Endometrium (tissue), 2 donors: Measurements from ENCODE around the gene CD101.

ENCODE experiments used
- FAIRE-seq: peaks from 2 replicates; lab custom pipeline; 2012; peaks lifted over from hg19 to GRCh38; lab: Jason Lieb, UNC
- donor health status: control.
- donor health status: control.

The CD101 gene

DNA sequence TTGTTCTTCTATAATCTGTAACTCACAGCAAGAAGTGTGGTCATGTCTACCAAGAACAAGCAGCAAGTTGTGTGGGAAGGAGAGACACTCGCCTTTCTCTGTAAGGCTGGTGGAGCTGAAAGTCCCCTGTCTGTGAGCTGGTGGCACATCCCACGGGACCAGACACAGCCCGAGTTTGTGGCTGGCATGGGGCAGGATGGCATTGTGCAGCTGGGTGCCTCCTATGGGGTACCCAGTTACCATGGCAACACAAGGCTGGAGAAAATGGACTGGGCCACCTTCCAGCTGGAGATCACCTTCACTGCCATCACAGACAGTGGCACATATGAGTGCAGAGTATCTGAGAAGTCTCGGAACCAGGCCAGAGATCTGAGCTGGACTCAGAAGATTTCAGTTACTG lies 15.5 kb downstream of the CD101 start:
- no peak for FAIRE-seq

DNA sequence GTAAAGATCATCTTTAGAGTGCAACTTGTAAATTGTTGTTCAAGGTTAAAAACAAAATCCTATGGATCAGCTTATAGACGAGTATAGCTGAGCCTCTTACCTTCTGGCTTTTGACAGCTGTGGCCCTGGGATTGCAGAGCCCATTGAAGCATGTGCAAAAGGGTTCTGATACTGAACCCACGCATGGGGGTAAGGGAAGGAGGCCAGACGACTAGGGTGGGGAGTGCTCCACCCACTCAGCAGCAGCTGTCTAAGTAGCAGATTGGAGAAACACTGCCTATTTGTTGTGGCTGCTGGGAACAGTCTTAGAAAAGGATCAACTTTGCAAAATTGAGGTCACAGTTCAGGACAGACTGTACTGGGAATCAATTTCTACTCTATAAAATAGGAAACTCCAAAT lies 16.1 kb downstream of the CD101 start:
- FAIRE-seq: no peak

DNA sequence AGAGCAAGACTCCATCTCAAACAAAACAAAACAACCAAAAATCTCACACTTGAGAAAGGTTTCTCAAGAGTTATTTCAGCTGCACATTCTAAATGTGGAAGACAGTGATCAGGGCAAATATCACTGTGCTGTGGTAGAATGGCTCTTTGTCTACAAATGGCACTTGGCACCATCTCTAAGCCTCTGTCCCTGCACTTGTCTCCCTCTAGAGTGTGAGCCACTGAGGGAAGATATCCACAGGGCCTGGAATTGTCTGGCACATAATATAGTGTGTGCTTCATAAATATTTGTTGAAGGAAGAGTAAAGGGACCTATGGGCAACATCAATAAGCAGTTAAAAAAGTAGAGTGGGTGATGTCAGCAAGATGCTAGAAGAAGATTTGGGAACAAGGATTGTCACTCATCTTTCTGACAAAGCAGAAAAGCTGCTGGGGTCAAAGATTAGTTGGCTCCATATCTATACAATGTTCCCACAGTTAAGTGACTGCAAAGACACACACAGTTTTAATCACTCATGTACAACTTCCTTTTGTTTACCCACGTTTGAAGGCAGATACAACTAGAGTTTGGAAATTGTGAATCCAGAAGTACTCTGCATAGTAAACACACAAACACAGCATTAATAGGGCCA lies 19.1 kb downstream of the CD101 start:
- no peak for FAIRE-seq

DNA sequence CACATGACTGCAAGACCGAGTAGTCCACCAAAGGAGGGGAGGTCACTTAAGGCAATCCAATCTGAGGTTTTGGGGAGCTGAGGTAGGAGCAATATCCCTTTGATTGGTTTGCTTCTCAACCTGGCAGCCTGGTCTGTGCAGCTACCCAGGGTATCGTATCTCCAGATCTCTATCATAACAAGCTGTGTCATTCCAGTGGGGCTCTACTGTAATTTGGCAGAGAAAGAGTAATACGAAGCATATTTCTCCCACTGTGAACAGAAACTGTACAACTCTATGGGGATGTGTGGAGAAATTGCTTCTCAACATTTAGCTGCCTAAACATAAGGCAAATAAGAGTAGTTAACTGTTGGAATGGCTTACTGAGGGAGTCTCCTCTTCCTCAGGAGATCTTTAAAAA lies 20.6 kb downstream of the CD101 start:
- no peak for FAIRE-seq

DNA sequence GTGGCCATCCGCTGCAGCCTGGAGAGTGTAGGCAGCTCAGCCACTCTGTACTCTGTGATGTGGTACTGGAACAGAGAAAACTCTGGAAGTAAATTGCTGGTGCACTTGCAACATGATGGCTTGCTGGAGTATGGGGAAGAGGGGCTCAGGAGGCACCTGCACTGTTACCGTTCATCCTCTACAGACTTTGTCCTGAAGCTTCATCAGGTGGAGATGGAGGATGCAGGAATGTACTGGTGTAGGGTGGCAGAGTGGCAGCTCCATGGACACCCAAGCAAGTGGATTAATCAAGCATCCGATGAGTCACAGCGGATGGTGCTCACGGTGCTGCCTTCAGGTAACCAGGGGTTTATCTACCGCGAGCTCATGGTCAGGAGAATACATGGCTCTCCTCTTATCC lies 24.0 kb downstream of the CD101 start:
- no peak for FAIRE-seq

DNA sequence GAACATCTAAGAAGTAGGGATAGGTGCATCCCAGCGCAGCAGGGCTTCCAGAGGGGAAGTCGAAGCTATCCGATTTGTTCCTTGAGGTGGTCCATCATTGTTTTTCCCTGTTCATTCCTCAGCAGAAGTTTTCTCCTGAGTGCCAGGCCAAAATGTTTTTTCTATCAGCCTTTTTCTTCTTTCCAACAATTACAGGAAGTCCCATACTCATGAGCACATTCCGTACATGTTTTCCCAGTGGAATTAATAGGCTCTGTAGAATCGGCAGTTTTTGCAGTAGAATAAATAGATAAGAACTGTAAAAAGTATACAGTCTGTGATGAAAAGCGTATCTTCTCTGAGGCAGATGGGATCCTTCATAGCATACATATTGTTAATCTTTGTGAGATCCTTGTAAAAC lies 24.8 kb downstream of the CD101 start:
- FAIRE-seq: no peak

DNA sequence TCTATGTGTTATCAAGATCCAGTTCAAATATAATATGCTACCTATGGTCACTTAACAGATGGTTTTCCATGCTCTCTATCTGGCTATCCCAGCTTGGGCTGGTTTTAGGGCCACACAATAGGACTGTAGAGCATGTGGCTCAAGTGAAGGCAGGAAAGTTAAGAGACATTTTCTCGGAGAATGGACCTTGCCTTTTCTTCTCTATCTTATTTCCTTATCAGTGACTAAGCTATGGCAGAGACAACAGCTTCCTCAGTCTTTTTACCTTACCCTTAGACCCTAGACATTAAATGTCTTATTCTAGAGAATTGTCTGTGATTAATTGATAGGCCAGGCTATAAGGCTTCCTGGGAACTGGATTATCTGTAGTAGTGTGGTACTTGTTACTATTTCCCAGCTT lies 28.1 kb downstream of the CD101 start:
- FAIRE-seq: no peak

DNA sequence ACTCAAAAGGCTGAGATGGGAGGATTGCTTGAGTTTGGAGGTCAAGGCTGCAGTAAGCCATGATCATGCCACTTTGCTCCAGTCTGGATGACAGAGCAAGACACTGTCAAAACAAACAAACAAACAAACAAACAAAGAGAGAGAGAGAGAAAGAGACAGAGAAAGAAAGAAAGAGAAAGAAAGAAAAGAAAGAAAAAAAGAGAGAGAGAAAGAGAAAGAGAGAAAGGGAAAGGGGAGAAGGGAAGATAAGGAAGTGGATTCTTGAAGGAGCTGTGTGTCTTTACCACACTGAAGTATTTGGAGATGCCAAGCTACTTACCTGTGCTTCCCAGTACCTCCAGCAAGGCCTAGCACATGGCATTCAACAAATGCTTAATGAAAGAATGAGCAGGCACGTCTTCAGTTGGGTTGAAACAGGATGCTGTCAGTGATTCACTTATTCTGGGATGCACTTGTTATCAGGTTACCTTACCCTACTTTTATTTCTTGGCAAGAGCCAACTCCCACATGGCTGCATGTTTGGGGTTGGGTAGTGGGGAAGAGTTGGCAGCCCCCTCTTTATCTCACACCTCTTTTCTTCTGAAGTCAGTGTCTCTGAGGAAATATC lies 28.8 kb downstream of the CD101 start:
- FAIRE-seq: no peak

DNA sequence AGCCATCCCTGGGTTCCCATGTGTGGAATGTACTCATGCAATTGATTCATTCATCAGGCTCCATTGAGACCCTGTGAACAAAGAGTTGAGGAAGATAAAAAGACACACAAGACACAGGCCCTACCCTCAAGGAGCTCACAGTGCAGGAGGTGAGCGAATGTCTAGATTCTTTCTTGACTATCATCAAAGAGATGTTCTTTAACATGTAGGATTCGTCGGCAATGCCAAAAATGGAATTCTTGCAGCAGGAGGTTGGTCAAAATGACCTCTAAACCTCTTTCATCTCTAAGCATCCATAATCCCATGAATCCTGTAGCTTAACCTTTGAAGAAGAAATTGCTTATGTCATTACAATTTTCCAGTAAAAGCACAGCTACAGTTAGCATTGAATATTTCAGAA lies 30.7 kb downstream of the CD101 start:
- FAIRE-seq: no peak

DNA sequence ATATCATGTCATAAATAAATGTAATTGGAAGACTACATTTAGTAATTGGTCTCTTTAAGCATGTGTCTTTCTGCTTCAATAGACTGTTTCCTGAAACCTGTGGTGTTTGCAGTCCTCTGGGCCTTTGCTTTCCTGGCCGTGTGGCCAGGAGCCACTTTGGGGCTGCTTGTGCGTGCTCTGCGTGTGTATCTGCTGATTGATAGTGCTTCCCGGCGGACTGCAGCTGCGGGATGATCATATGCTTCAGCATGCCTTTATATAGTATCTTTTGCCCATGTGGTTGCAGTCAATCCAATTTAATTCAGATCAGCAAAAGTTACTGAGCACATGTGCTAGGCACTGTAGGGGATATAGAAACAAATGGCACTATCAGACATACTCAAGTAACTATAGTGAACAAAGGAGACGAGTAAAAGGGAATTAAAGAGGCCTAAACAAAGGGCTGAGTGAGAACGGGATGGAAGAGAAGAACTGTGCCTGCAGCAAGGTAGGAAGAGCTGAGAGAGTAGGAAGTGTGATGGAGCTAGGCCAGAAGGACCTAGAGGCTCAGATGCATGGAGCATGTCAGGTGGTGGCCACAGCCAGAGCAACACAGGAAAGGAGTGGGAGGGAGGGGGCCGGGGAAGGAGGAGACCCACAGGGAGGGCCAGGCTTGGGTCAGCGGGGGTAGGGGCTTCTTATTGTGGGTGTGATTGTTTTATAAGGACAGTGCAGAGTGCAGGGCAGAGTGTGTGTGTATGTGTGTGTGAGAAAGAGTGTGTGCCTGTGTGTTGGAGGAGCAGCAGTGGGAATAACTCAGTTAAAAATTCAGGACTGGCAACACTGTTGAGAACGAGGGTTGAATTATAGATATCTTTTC lies 31.4 kb downstream of the CD101 start:
- FAIRE-seq: no peak

DNA sequence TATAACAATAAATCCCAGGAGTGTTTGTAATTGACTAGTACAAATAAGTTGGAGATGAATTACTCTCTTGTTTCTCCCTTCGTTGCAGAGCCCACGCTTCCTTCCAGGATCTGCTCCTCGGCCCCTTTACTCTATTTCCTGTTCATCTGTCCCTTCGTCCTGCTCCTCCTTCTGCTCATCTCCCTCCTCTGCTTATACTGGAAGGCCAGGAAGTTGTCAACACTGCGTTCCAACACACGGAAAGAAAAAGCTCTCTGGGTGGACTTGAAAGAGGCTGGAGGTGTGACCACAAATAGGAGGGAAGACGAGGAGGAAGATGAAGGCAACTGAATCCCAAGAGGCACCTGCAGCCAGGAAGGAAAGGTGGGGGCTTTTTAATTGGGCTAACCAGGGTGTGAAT lies 32.2 kb downstream of the CD101 start:
- no peak for FAIRE-seq

DNA sequence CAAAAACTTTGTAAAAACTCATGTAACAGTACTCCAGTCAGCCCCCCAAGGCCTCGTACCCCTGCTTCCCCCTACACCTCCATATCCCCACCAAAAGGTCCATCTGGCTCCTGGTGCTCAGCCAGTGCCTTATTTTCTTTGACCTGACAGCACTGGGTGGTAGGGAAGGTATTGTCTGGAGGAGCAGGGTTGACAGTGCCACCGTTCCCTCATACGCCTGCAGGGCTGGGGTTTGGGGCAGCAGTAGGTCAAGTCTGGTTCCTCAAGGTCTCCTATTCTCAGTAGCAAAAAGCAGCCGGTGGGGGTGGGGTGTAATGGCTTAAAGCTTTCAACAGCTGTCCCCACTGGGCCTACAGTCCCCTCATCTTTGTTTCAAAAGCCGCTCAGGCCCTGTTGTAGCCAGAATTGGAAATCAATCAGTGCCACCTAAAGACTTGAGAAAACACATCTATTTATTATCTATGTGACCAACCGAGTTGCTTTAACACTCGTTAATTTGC lies 33.3 kb downstream of the CD101 start:
- FAIRE-seq: no peak

DNA sequence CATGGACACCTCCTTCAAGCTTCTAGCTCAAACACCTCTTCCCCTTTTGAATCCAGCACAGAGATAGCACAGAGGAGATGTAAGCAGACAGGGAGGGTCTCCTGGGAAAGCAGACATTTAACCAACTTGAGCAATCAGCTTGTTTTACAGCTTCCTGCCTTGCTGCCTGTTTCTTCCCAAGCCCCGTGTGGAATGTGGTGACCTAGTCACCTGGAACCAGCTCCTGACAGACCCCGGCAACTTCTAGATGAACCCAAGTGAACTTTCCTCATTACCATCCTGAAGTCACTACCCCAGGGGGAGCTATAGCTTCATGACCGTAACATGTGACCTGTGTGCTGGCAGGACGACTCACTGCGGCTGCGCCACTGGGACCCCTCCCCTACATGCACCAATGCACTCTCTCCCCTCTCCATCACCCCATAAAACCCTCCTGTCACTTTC lies 34.5 kb downstream of the CD101 start:
- no peak for FAIRE-seq

DNA sequence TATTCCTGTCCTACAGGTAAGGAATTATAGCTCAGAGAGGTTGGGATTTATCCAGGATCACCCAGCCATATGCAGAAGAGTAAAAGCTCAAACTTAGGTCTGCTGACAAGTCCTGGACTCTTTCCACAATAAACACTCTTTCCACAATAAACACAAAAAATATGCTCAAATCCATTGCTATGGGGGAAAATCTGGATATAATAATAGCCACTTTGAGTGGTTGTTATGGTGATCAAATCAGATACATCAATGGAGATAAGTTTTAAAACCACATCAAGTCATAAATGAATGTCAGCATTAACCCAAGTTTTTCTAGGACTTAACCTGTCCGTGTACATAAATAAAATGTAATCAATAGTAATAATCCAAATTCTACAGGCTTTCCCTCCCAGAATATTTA lies 36.2 kb downstream of the CD101 start:
- FAIRE-seq: no peak

DNA sequence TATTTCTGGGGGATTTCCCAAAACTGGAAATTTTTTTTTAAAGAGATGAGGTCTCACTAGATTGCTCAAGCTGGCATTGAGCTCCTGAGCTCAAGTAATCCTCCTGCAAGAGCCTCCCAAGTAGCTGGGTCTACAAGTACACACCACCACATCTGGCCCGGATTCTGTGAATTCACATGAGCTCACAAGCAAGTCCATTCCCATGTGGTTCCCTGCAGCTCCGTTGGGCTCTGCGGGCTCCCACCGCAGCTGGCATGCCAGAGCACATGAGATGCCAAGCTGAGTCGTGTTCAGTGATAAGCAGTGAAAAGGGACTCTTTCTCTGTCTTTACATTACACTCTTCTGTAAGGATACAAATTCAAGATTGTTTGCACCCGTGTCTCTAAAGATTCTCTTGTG lies 36.7 kb downstream of the CD101 start:
- FAIRE-seq: no peak

DNA sequence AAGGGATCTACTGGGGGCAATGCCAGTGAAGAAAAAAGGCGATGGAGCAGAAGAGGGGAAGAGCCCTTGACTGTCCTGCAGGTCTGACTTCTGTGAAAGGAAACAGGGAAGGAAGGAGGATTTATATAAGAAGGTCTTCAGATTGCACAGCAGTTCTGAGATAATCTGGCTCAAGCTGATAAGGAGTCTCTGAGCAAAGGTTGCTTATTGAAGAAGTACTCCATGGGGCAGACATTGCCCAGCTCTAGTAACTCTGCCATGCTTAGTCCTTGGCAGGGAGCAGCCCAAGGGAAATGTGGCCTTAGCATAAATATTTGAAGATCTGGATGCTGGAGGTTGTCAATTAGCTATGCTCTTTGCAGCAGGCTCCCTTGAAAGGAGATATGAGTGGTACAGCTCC lies 42.7 kb downstream of the CD101 start:
- FAIRE-seq: no peak

DNA sequence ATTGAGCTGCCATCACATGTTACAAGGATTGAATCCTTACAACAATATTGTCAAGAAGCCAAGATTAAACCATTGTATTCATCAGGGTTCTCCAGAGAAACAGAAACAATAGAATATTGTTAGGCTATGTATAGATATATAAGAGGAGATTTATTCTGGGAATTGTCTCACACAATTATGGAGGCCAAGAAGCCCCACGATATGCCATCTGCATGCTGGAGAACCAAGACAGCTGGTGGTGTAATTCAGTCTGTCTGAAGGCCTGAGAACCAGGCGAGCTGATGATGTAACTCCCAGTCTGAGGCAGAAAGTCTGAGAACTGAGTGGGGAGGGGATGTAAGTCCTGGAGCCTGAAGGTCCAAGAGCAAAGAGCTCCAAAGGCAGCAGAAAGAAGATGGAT lies 44.1 kb downstream of the CD101 start:
- no peak for FAIRE-seq

DNA sequence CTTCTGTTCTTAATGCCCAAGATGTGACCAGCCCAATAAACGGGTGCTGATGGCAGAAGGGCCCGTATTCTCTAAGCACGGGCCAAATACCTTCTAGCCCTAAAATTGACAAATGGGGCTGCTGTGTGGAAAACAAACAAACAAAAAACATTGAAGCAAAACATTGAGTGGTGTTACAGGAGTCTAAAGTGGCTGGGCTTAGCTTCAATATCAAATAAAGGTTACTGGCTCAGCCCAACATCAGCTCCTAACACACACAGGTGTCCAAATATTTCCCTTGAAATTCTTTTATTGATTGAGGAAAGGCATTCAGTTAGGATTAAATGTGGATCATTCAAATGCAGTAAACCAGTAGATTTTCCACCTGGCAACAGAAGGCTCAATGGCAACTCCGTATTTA lies 45.2 kb downstream of the CD101 start:
- FAIRE-seq: no peak

DNA sequence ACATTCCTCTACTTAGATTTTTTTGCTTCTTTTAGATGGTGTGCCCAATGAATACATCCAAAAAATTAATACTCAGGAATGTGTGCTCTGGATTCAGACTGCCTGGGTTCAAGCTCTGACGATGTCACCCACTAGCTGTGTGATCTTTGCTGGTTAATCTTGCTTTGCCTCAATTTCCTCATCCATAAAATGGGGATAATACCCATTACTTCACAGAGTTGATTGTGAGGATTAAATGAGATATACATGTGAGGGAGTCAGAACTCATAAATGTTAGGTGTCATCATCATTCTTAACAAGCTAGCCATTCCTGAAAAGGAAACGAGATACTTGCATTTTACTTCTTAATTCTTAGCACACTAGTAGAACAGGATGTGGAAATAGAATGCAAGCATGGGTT lies 45.7 kb downstream of the CD101 start:
- no peak for FAIRE-seq

DNA sequence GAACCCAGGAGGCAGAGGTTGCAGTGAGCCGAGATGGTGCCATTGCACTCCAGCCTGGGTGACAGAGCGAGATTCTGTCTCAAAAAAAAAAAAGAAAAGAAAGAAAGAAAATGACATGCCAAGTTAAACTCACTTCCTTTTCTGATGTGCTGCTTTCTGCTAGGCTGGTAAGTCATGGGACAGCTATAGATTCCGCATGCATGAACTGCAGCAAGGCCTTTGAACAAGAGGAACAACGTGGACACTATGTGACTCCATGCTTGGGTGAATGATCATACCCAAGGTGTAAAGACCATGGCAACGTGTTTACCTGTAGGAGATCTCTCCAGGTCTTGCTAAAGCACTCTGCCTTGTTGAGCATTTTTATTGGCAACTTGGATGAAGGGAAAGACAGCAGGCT lies 48.3 kb downstream of the CD101 start:
- FAIRE-seq: no peak

DNA sequence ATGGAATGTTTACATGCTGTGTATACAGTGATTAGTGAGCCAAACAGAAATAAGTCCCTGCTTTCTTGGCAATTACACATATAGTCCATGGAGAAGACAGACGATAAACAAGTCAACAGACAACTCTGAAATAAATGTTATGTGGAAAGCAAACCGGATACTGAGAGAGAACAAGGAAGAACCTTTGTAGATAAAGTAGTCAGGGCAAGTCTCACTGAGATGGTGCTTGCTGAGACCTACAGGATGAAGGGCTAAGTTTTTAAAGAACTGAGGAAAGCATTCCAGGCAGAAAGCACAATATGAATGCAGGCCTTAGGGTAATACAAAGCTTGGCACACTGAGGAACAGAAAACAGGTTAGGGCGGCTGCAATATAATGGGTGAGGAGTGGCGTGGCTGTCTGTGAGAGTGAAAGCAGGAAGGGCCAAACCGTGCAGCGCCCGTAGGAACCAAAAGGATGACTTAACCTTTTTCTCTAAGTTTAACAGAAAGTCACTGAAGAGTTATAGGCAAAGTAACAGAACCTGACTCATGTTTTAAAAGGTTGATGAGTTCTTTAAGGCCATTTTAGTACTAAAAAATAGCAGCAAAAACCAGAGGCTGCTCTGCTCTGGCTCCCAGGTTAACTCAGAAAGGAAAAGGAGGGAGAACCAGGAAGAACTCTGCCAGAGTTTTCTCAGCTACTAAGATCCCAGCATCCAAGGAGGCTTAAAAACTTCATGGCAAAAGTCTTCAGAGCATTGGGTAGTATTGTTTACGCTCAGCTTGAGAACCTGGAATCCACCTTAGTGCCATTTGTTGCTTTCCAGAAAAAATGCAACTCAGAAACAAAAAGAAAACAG lies 49.9 kb downstream of the CD101 start:
- no peak for FAIRE-seq

DNA sequence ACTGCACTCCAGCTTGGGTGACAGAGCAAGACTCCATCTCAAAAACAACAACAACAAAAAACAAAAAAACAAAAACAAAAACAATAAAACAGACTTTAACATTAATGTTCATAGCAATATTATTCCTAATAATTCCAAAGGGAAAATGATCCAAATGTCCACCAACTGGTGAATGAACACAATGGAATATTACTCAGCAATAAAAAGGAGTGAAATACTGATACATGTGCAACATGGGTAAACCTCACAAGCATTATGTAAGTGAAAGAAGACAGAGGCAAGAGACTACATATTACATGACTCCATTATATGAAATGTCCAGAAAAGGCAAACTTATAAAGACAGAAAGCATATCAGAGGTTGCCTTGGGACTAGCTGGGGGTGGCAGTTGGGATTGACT lies 52.5 kb downstream of the CD101 start:
- FAIRE-seq: no peak
